Measurements from ENCODE around the gene HSPA9.

Gene HSPA9

GRCh38 chr5:138575194-138576015 is at the start of gene HSPA9:
Gene HSPA9, minus strand, starts transcription at chr5:138575401. Its CDS starts 83 bp downstream, at chr5:138575318.
- peak; percentile 98 for DNase-seq

- no peak for DNase-seq
Observed at GRCh38 chr5:138623053-138623452, 47.9 kb upstream of the HSPA9 start.

GRCh38 chr5:138622051-138622450 is 46.9 kb upstream of the HSPA9 start:
- no peak for DNase-seq

DNA sequence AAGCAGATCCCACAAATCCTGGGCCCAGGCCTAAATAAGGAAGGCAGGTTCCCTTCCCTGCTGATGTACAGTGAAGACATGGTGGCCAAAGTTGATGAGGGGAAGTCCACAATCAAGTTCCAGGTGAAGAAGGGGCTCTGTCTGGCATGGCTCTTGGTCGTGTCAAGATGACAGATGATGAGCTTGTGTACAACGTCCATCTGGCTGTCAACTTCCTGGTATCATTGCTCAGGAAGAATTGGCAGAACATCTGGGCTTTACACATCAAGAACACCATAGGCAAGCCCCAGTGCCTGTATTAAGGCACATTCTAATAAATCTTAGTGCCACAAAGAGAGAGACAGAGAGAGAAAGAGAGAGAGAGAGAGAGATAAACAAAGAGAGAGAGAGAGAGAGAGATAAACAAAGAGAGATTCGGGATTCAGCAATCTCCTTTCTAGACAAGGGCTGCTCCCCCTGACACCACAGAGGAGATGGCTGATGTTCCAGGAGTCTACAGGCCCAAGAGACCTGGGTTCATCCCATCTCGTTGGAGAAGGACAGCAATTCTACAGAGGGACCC is 45.5 kb upstream of the HSPA9 start:
- DNase-seq, result no peak

- DNase-seq, result no peak
Observed at GRCh38 chr5:138616508-138616907, 41.3 kb upstream of the HSPA9 start.

DNA sequence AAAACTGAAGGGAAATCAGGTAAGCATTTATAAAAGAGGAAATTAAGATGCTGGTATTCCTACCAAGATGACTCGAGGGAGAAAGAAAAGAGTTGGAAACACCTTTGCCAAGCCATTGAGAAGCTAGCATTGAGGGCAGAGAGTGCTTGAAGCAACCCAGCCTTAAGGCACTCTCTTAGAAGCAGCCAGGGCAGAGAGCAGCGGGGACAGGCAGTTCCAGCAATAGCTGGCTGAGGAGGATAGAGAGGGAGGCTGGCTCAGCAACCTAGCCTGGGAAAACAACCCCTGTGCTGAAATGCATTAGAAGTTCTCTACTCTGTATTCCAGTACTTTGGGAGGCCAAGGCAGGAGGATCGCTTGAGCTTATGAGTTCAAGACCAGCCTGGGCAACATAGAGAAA is 40.3 kb upstream of the HSPA9 start:
- DNase-seq, result no peak

GRCh38 chr5:138611678-138612218 is 36.5 kb upstream of the HSPA9 start:
- no peak for DNase-seq

DNA sequence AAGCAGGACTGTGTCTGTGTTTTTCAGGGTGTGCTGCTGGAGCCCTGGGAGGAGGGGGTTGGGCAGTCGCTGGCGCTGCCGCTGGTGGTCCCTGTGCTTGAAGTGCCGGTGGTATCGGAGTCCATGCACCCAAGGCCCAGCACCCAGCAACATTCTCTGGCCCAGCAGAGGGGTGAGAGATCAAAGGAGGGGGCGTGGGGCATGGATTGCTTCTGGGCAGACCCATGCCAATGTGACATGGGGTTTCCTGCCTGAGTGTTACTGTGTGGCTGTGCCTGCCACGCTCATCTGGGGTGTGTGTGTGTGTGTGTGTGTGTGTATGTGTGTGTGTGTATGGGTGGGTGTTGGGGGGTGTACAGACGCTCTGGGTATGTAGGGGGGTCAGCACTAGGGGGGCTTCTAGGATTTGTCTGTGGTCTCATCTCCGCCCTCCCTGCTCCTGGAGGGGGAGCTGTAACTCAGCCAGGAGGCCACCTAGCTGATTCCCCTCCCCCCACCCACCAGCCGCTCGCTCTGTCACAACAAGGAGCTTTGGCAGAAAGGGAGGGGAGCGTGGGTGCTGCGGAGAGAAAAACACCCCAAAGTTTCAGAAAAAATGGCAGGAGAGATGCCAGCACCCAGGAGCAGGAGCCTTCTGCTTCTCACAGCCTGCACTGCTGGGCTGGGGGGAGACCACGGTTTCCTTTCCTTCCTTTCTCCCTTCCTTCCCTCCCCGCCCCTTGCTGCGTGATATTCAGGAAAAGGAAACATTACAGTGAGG is 35.9 kb upstream of the HSPA9 start:
- DNase-seq, result peak; percentile 12

GRCh38 chr5:138610415-138610917 is 35.3 kb upstream of the HSPA9 start:
- no peak for DNase-seq

DNA sequence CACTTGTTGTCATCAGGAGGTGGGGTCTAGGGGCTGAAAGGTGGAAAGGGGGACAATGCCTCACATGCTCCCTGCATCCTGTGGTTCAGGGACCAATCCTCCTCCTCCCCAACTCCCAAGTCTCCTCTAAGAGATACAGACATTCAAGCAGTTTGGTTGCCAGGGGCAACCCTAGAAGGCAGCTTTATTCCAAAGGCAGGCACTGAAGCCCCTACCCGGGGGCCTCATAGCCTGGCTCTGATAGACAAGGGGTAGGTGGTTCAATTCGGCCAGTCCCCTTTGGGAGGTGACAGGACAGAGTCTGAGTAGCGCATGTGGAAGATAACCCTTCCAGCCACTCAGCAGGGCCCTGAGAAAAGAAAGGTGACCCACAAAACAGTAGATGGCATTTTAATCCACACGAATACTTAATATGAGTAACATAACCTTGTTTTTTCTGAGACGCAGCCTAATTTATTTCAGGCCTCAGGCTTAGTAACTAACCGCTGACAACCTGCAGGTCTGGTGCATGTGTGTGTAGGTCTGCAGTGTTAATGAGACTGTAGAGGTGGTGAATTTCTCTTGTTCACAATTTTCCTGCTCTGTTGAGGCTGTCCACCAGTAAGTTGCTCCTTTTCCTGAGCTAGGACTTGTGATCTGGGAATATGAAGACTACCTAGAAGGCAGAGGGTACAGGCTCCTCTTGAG is 31.3 kb upstream of the HSPA9 start:
- DNase-seq, result no peak

GRCh38 chr5:138605254-138605972 is 30.2 kb upstream of the HSPA9 start:
- no peak for DNase-seq

DNA sequence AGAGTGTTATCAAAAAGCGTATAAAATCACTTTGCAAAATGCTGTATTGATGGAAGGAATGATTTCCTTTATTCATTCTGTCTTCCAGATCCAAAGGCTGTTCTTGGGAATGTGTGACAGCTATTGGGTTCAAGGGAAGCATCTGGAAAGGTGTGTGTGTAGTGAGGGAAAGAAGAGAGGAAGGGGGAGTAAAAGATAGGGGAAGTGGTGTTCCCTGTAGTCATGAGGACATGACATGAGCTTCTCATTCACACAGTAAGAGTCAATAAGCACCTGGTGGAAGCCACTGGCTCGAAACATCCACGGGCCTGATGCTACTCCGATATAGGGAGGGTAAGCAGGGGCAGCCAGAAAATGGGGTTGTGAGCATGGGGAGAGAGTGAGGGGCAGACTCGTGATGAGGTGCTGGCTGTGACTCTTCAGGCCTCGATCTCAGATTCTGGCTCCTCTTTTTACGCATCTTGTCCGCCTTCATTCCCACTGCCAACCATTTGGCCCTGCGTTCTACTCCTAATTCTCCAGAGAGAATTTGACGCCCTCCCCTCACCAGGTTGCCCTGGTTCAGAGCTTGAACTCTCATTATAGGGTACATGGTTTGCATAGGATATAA is 29.1 kb upstream of the HSPA9 start:
- DNase-seq, result no peak

GRCh38 chr5:138603249-138603920 is 28.2 kb upstream of the HSPA9 start:
- DNase-seq, result peak; percentile 54

DNA sequence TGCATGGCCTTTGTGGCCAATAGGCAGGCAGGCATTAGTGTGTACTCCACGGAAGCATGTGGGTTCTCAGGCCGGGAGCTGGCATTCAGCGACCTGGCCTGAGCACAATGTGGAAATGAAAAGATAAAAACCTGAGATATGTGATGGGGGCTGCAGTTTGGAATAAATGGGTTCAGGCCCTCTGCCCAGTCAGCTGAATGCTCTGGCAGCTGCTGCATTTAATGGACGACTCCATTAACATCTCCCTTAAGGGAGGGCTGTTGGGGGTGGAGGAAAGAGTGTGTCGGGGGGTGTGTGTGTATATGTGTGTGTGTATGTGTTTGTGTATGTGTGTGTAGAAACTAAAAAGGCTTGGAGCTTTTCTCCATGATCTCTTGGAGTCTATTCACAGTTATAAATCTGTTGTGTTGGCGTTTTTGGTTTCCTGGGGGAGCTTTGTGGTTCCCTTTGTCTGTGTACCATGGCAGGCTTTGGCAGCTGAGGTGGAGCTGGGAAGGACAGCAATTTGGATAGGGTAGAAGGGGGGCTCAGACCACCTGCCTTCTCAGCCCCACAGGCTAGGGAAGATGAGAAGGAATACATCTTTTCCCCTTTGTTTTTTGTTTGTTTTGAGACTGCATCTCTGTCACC is 27.3 kb upstream of the HSPA9 start:
- DNase-seq, result no peak

DNA sequence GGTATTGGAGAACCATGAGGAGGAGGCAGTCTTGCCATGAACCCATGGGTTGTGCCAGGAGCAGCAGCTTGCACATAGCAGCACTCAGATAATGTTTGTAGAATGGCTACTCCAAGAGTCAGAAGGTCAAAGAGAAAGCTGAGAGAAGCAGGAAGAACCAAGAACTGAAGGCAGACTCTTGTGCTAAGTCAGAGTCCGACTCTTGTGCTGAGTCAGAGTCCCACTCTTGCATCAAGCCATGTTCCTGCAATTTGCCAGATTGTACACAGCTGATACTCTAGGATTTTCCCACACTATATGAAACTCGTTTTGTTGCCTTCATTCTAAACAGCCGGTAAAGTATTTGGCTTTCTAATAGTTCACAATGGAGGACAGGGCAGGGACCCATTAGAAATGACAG is 26.2 kb upstream of the HSPA9 start:
- DNase-seq, result no peak

GRCh38 chr5:138600446-138600845 is 25.2 kb upstream of the HSPA9 start:
- no peak for DNase-seq

- no peak for DNase-seq
Observed at GRCh38 chr5:138597661-138598400, 22.6 kb upstream of the HSPA9 start.

DNA sequence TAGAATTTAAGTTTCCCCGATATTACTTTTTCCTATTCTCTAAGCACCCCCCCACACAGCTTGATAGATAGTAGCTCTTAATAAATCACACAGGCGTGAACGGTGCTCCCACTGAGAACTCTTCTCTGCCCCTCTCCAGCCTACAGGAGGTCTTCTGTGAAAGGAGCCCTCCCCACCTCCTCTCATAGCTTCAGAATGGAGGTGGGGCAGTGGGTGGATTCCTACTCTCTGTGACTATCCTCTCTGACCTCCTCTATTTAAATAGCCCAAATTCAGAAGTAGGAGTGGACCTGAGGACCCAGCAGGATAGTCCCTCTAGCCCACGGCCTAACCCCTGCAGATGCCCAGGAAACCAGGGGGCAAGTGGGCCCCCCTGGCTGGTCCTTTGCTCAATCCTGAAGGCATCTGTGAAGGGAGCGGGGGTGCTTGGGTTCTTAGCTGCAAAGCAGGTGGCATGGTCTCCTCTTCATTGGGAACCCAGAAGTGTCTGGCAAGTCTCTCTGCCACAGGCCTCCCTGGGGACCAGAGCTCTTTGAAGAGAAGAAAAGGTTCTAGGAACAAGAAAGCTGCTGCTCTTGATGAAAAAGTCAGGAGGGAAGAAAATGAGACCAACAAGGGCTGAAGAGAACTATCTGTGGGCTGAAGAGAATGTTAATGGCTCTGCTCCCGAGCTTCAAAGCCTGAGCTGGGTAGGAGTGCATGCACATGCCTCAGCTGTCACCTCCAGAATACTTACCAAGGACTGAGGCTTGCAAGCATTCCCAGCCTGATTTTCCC is 21.1 kb upstream of the HSPA9 start:
- no peak for DNase-seq

Measured in stimulated activated CD4-positive, alpha-beta T cell treated with anti-CD3 and anti-CD28 coated beads, Interleukin-15, amount 100 ng/mL, for 24 hours (primary cell).